Suprapubic skin (tissue), 4 donors: Measurements from ENCODE around the gene ZMIZ2. TPM values are rescaled to one million over a fixed set of nuclear protein-coding genes. Genes with fewer than 3 reads are reported as not detected.
"Not testable (repeated sequence)": the region's sequence is repeated elsewhere in the genome, so short reads cannot be mapped to it uniquely, and the experiment has no call there.

Source experiments
- DNase-seq, 2 donors: peaks; one replicate each; pipeline ENCODE4 v3.0.0-alpha.2; 2019; ENCODE audit warnings: low spot score in 2 of 2
- H3K27ac ChIP-seq: fragments of 200-600 bp; sonication (generic); one replicate; pipeline ENCODE4 v1.5.1; 2019
- H3K27me3 ChIP-seq: fragments of 200-600 bp; sonication (generic); one replicate; pipeline ENCODE4 v1.5.1; 2019
- H3K36me3 ChIP-seq: fragments of 200-600 bp; sonication (generic); one replicate; pipeline ENCODE4 v1.5.1; 2019
- H3K4me1 ChIP-seq: fragments of 200-600 bp; sonication (generic); one replicate; pipeline ENCODE4 v1.5.1; 2019
- H3K4me3 ChIP-seq: fragments of 200-600 bp; sonication (generic); one replicate; pipeline ENCODE4 v1.5.1; 2019; ENCODE audit warnings: mild to moderate bottlenecking
- H3K9me3 ChIP-seq: fragments of 200-600 bp; sonication (generic); one replicate; pipeline ENCODE4 v1.5.1; 2019
- EP300 ChIP-seq: sonication (generic); formaldehyde crosslinking; IDR thresholded peaks from one replicate; pipeline ENCODE4 v1.6.1; 2017; ENCODE audit warnings: antibody characterized with exemption
- POLR2A ChIP-seq, 2 donors: fragments of 450-650 bp; IDR thresholded peaks; one replicate each; pipeline ENCODE4 v1.6.1; 2017; ENCODE audit warnings: antibody characterized with exemption in 2 of 2, mild to moderate bottlenecking in 2 of 2, moderate library complexity in 2 of 2
- POLR2AphosphoS5 ChIP-seq, 3 donors: sonication (generic); formaldehyde crosslinking; IDR thresholded peaks; one replicate each; pipeline ENCODE4 v1.6.1; 2017; ENCODE audit warnings: antibody characterized with exemption in 3 of 3
- WGBS: methylation state at CpG from one replicate; pipeline ENCODE4 v1.1.5; 2018; 5-methylcytosine and 5-hydroxymethylcytosine counted together
- total RNA-seq, 4 donors: library from RNA; depleted of rRNA; stranded (reverse); fragments of >200 nt; gene quantifications; one replicate each; pipeline ENCODE4 v1.1.0, GENCODE V29; 2016
- TF ChIP-seq, protein P1 (sequence below), 2 donors: fragments of 200-600 bp in 1 of 2; fragments of 450-650 bp in 1 of 2; sonication (generic) in 1 of 2; IDR thresholded peaks; one replicate each; pipeline ENCODE4 v1.5.1; 2016 to 2019; ENCODE audit warnings: antibody characterized with exemption in 2 of 2, mild to moderate bottlenecking in 1 of 2, moderate library complexity in 1 of 2

Gene ZMIZ2
- total RNA-seq, 4 donors from 2014 or later = 26.4 to 97.8 (median 38.4) TPM

DNA sequence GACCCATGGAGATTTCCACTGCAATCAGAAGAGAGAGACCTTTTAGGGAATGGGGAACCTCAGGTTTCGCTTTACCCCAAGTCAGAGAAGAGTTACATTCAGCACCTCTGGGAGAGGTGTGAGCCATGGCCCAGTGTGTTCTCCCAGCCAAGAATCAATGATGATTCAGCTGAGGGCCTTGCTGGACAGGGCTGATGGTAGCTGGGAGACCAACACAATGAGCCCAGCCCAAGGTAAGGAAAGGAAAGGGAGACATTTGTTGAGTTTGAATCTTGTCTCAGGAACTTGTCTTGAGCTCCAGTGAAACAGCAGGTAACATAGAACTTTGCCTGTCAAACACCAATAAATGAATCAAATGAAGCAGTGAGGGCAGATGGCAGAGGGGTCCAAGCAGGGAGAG is 33.8 kb downstream of the ZMIZ2 start:
- TF ChIP-seq EP300 = no peak
- no peak for TF ChIP-seq POLR2AphosphoS5 (IDR thresholded peaks at IDR 0.05)
- TF ChIP-seq POLR2A (IDR thresholded peaks at IDR 0.05) = no peak
- TF ChIP-seq, protein P1, sequence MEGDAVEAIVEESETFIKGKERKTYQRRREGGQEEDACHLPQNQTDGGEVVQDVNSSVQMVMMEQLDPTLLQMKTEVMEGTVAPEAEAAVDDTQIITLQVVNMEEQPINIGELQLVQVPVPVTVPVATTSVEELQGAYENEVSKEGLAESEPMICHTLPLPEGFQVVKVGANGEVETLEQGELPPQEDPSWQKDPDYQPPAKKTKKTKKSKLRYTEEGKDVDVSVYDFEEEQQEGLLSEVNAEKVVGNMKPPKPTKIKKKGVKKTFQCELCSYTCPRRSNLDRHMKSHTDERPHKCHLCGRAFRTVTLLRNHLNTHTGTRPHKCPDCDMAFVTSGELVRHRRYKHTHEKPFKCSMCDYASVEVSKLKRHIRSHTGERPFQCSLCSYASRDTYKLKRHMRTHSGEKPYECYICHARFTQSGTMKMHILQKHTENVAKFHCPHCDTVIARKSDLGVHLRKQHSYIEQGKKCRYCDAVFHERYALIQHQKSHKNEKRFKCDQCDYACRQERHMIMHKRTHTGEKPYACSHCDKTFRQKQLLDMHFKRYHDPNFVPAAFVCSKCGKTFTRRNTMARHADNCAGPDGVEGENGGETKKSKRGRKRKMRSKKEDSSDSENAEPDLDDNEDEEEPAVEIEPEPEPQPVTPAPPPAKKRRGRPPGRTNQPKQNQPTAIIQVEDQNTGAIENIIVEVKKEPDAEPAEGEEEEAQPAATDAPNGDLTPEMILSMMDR (IDR thresholded peaks at IDR 0.05) = no peak
- WGBS = 100% methylated on average over 1 of the region's 1 CpG
- H3K27me3 ChIP-seq = no peaks in the 10 kb centered on the region

DNA sequence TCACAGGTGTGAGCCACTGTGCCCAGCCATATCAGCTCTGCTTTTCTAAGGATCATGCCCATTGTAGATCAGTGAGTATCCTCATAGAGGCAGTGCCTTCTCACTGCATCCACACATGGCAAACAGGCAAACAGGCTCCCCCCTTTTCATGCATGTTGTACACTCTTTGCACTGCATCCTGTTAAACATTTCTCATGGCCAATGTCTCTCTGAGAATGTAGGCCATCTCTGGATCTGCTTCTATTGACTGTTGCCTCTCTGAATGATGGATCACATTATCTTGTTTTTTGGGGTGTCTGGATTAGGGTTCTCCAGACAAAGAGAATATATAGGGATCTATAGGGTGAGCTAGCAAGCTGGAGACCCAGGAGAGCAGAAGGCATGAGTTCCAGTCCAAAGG is 34.8 kb downstream of the ZMIZ2 start:
- H3K9me3 ChIP-seq = no peaks in the 10 kb centered on the region
- no peak for TF ChIP-seq POLR2A (IDR thresholded peaks at IDR 0.05)
- TF ChIP-seq, protein P1 (IDR thresholded peaks at IDR 0.05) = no peak
- no peak for TF ChIP-seq EP300
- no peak for TF ChIP-seq POLR2AphosphoS5 (IDR thresholded peaks at IDR 0.05)
- no peaks in the 10 kb centered on the region for H3K27me3 ChIP-seq
- H3K36me3 ChIP-seq = no peaks in the 10 kb centered on the region
- H3K27ac ChIP-seq = no peak overlapping the region
- DNase-seq = no peak
- H3K4me3 ChIP-seq = no peak overlapping the region
- H3K4me1 ChIP-seq = peaks cover 4% of the 10 kb centered on the region

More for the DNA sequence above, 33.8 kb downstream of the ZMIZ2 start:
- no peaks in the 10 kb centered on the region for H3K36me3 ChIP-seq
- H3K4me3 ChIP-seq = no peak overlapping the region
- H3K4me1 ChIP-seq = peaks cover 4% of the 10 kb centered on the region
- no peak overlapping the region for H3K27ac ChIP-seq
- H3K9me3 ChIP-seq = no peaks in the 10 kb centered on the region
- no peak for DNase-seq

DNA sequence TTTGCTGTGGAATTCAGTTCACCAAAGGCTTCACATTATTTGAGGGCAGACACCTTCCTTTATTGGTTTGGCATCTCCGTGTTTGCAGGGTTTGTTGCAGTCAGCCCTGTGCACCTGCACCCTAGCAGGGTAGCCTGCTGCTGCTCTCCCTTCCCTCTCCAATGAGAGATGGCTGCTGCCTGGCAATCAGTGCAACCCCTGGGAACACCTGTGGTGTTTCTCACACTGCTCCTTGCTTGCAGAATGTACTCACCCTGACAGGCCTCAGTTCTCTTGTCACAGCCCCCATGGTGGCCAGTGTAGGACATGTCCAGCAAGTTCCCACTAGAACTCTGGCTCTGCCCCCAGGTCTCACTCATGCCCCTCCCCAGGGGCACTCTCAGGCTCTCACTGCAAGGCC is 35.7 kb downstream of the ZMIZ2 start:
- Histone ChIP-seq H3K4me1 (peaks cover 4% of the 10 kb centered on the region), H3K36me3 (no peaks in the 10 kb centered on the region), H3K9me3 (no peaks in the 10 kb centered on the region), H3K4me3 (no peak overlapping the region), H3K27ac (no peak overlapping the region), H3K27me3 (no peaks in the 10 kb centered on the region)
- TF ChIP-seq EP300 = no peak
- TF ChIP-seq POLR2AphosphoS5 (IDR thresholded peaks at IDR 0.05) = no peak
- TF ChIP-seq POLR2A (IDR thresholded peaks at IDR 0.05) = no peak
- TF ChIP-seq, protein P1 (IDR thresholded peaks at IDR 0.05) = no peak
- DNase-seq = no peak
- 80% methylated on average over 1 of the region's 1 CpG for WGBS

DNA sequence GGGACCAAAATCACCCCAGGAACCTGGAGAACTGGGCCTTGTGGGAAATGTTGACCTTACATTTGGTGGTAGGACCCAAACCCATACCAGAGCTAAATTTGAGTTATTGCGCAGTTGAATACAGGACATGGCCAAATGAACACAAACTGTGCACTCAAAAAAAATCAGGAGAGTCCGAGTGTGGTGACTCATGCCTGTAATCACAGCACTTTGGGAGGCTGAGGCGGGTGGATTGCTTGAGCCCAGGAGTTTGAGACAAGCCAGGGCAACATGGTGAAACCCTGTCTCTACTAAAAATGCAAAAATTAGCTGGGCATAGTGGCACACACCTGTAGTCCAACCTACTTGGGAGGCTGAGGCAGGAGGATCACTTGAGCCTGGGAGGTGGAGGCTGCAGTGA is 36.6 kb downstream of the ZMIZ2 start:
- H3K9me3 ChIP-seq, H3K4me3 ChIP-seq, DNase-seq, H3K36me3 ChIP-seq, H3K27ac ChIP-seq, H3K27me3 ChIP-seq, H3K4me1 ChIP-seq: not testable (repeated sequence)
- 96% methylated on average over 3 of the region's 3 CpGs for WGBS

DNA sequence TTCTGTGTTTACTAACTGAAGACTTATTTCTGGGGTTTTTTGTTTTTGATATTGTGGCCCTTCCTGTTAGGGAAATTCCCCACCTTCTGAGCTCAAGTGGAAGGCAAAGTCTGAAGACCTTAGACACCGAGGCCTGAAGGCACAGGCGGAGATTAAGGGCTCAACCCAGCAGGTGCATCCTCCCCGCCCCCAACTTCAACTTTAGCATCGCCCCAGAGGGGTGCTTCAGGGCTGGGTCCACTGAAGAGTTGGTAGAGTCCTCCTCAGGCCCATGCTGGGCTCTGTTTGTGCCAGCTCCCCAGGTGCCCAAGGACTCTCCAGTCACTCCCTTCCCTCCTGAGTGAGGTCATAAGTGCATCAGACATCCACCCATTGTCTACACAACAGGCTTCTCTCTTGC is 38.4 kb downstream of the ZMIZ2 start:
- H3K36me3 ChIP-seq = no peaks in the 10 kb centered on the region
- no peaks in the 10 kb centered on the region for H3K4me1 ChIP-seq
- H3K27me3 ChIP-seq = no peaks in the 10 kb centered on the region
- DNase-seq = no peak
- TF ChIP-seq POLR2A (IDR thresholded peaks at IDR 0.05) (no peak), EP300 (no peak), POLR2AphosphoS5 (IDR thresholded peaks at IDR 0.05) (no peak)
- TF ChIP-seq, protein P1 (IDR thresholded peaks at IDR 0.05) = no peak
- 69% methylated on average over 4 of the region's 4 CpGs for WGBS
- no peak overlapping the region for H3K4me3 ChIP-seq
- no peaks in the 10 kb centered on the region for H3K9me3 ChIP-seq
- H3K27ac ChIP-seq = no peak overlapping the region

DNA sequence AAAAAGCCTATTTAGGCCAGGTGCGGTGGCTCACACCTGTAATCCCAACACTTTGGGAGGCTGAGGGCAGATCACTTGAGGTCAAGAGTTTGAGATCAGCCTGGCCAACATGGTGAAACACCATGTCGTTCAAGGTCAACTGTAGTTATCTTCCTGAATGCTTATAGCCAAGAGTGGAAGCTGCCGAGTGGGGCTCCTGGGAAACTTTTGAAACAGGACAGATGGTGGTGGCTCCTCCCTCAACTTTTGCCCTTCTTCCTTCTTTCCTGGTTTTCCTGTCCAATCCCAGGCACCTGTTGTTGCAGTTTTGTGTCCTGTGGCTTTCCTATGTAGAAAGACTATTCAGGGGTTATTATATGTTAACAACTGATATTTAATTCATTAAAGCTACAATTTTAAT is 39.1 kb downstream of the ZMIZ2 start:
- TF ChIP-seq EP300 (no peak), POLR2A (IDR thresholded peaks at IDR 0.05) (no peak), POLR2AphosphoS5 (IDR thresholded peaks at IDR 0.05) (no peak)
- TF ChIP-seq, protein P1 (IDR thresholded peaks at IDR 0.05) = no peak

More for the DNA sequence above, 39.1 kb downstream of the ZMIZ2 start:
- Histone ChIP-seq H3K4me3 (no peak overlapping the region), H3K36me3 (no peaks in the 10 kb centered on the region), H3K4me1 (no peaks in the 10 kb centered on the region), H3K27me3 (no peaks in the 10 kb centered on the region), H3K27ac (no peak overlapping the region), H3K9me3 (no peaks in the 10 kb centered on the region)
- WGBS = 89% methylated on average over 3 of the region's 3 CpGs
- DNase-seq = no peak
